GM12878 (cell line): ENCODE data around the gene IL16. TPM values are rescaled to one million over a fixed set of nuclear protein-coding genes. Genes with fewer than 3 reads are reported as not detected.

Experiments used
- ATAC-seq: fragments of 200-7000 bp; cut with Tn5 transposase; 3 replicates; pipeline ENCODE4 v1.9.1; 2020; ENCODE audit warnings: mild to moderate bottlenecking, moderate library complexity
- BruUV-seq: library from RNA; stranded (reverse); fragments of 400-500 nt; replicated peaks from 2 replicates; lab custom pipeline; 2021; lab: Mats Ljungman, UMichigan
- CTCF ChIA-PET: fragments of 300-600 bp; sonication (Branson Sonifier 250); formaldehyde crosslinking; extraction: SDS; loops from one replicate; lab custom pipeline; 2021; ENCODE audit warnings: inconsistent platforms; lab: Yijun Ruan, JAX
- POLR2A ChIA-PET: fragments of 350-600 bp; formaldehyde crosslinking; extraction: SDS; loops from one replicate; lab custom pipeline; 2021; ENCODE audit warnings: inconsistent platforms; lab: Charles Lee
- RAD21 ChIA-PET: fragments of 300-600 bp; sonication (Branson Sonifier 250); formaldehyde crosslinking; loops from one replicate; lab custom pipeline; 2023; ENCODE audit warnings: antibody characterized with exemption; ENCODE audit not compliant: unreplicated experiment; lab: Charles Lee
- SMC1A ChIA-PET: fragments of 300-600 bp; sonication (Branson Sonifier 250); formaldehyde crosslinking; loops from one replicate; lab custom pipeline; 2023; ENCODE audit not compliant: unreplicated experiment, uncharacterized antibody; lab: Charles Lee
- DNase-seq: peaks from one replicate; pipeline ENCODE4 v3.0.0-alpha.2; 2011; ENCODE audit warnings: low read depth, low spot score
- FAIRE-seq: peaks from 3 replicates; lab custom pipeline; 2011; peaks lifted over from hg19 to GRCh38; lab: Jason Lieb, UNC
- H2AFZ ChIP-seq: 2 replicates; pipeline ENCODE4 v1.6.0; 2011; ENCODE audit warnings: low read depth, low read length, control low read depth; ENCODE audit not compliant: control insufficient read depth
- H3K27ac ChIP-seq: 2 replicates; pipeline ENCODE4 v1.5.1; 2011; ENCODE audit warnings: control low read depth; ENCODE audit not compliant: control insufficient read depth, insufficient read depth
- H3K27me3 ChIP-seq, 2 experiments: replicated peaks in 1 of 2; 2 replicates each; pipeline versions ENCODE4 v1.6.0 to v1.6.1; 2011; ENCODE audit warnings: low read length in 1 of 2; ENCODE audit not compliant: control insufficient read depth in 2 of 2, insufficient read depth in 2 of 2
- H3K36me3 ChIP-seq, 2 experiments: 2 replicates each; pipeline ENCODE4 v1.5.1; 2011; ENCODE audit warnings: low read length in 1 of 2; ENCODE audit not compliant: control insufficient read depth in 2 of 2, insufficient read depth in 2 of 2
- H3K4me1 ChIP-seq: 2 replicates; pipeline ENCODE4 v1.6.1; 2011; ENCODE audit warnings: mild to moderate bottlenecking, low read length, moderate library complexity, mixed read lengths; ENCODE audit not compliant: control insufficient read depth, insufficient read depth
- H3K4me2 ChIP-seq: 2 replicates; pipeline ENCODE4 v1.6.0; 2011; ENCODE audit warnings: control low read depth; ENCODE audit not compliant: control insufficient read depth, insufficient read depth
- H3K4me3 ChIP-seq: fragments of 200-600 bp; sonication (generic); 2 replicates; pipeline ENCODE4 v1.5.1; 2016
- H3K79me2 ChIP-seq: 2 replicates; pipeline ENCODE4 v1.6.0; 2011; ENCODE audit warnings: low read length; ENCODE audit not compliant: control insufficient read depth, insufficient read depth
- H3K9ac ChIP-seq: 2 replicates; pipeline ENCODE4 v1.8.0; 2011; ENCODE audit warnings: low read length, control low read depth, mixed read lengths; ENCODE audit not compliant: control insufficient read depth, insufficient read depth
- H3K9me3 ChIP-seq: replicated peaks from 3 replicates; pipeline ENCODE4 v1.5.1; 2011; ENCODE audit warnings: mild to moderate bottlenecking, low read length; ENCODE audit not compliant: control insufficient read depth, insufficient read depth
- H4K20me1 ChIP-seq: 2 replicates; pipeline ENCODE4 v1.6.0; 2011; ENCODE audit not compliant: control insufficient read depth, insufficient read depth
- ATF7 ChIP-seq: fragments of 450-650 bp; IDR thresholded peaks from 2 replicates; pipeline ENCODE4 v1.6.1; 2016; ENCODE audit warnings: low read depth, mild to moderate bottlenecking
- BMI1 ChIP-seq: fragments of 450-650 bp; IDR thresholded peaks from 2 replicates; pipeline ENCODE4 v1.6.1; 2016; ENCODE audit warnings: mild to moderate bottlenecking, moderate library complexity, borderline replicate concordance
- CEBPB ChIP-seq, 2 experiments: fragments of 150-350 bp in 1 of 2; IDR thresholded peaks; 2 replicates each; pipeline ENCODE4 v1.6.1; 2012 to 2014; ENCODE audit warnings: low read depth in 2 of 2, low read length in 2 of 2, borderline replicate concordance in 1 of 2, inconsistent platforms in 1 of 2
- E2F8 ChIP-seq: fragments of 450-650 bp; IDR thresholded peaks from 2 replicates; pipeline ENCODE4 v1.6.1; 2018; ENCODE audit warnings: mild to moderate bottlenecking, low read depth, moderate library complexity; ENCODE audit not compliant: partially characterized antibody
- E4F1 ChIP-seq: fragments of 450-650 bp; IDR thresholded peaks from 2 replicates; pipeline ENCODE4 v1.6.1; 2018; ENCODE audit warnings: borderline replicate concordance, mild to moderate bottlenecking; ENCODE audit not compliant: partially characterized antibody
- HDAC2 ChIP-seq: fragments of 200-600 bp; sonication (generic); IDR thresholded peaks from 2 replicates; pipeline ENCODE4 v1.6.1; 2017
- HDAC6 ChIP-seq: fragments of 200-600 bp; sonication (generic); IDR thresholded peaks from one replicate; pipeline ENCODE4 v1.8.0; 2017; ENCODE audit warnings: antibody characterized with exemption; ENCODE audit not compliant: unreplicated experiment
- HDGF ChIP-seq: fragments of 450-650 bp; IDR thresholded peaks from 2 replicates; pipeline ENCODE4 v1.6.1; 2016; ENCODE audit warnings: antibody characterized with exemption
- IKZF2 ChIP-seq, 2 experiments: fragments of 450-650 bp; IDR thresholded peaks; 2 replicates each; pipeline ENCODE4 v1.6.1; 2017; ENCODE audit warnings: mild to moderate bottlenecking in 2 of 2, moderate library complexity in 2 of 2
- IRF4 ChIP-seq: IDR thresholded peaks from 2 replicates; pipeline ENCODE4 v1.6.1; 2011; ENCODE audit warnings: low read depth, low read length
- JUNB ChIP-seq: IDR thresholded peaks from 2 replicates; pipeline ENCODE4 v1.6.1; 2016; ENCODE audit warnings: antibody characterized with exemption, mild to moderate bottlenecking
- KLF5 ChIP-seq: fragments of 450-650 bp; IDR thresholded peaks from 2 replicates; pipeline ENCODE4 v1.6.1; 2014; ENCODE audit warnings: mild to moderate bottlenecking; ENCODE audit not compliant: partially characterized antibody
- MEF2B ChIP-seq: fragments of 450-650 bp; IDR thresholded peaks from 2 replicates; pipeline ENCODE4 v1.6.1; 2018; ENCODE audit warnings: mild to moderate bottlenecking, moderate library complexity; ENCODE audit not compliant: partially characterized antibody, poor library complexity, severe bottlenecking
- NBN ChIP-seq: fragments of 450-650 bp; IDR thresholded peaks from 2 replicates; pipeline ENCODE4 v1.6.1; 2016
- NFIC ChIP-seq: IDR thresholded peaks from 2 replicates; pipeline ENCODE4 v1.6.1; 2012; ENCODE audit warnings: low read depth, mild to moderate bottlenecking, inconsistent platforms, low read length, moderate library complexity
- NR2C2 ChIP-seq: IDR thresholded peaks from 2 replicates; pipeline ENCODE4 v1.6.1; 2011; ENCODE audit warnings: borderline replicate concordance, low read depth; ENCODE audit not compliant: control insufficient read depth, insufficient read length
- PAX8 ChIP-seq: fragments of 450-650 bp; IDR thresholded peaks from 2 replicates; pipeline ENCODE4 v1.6.1; 2017; ENCODE audit warnings: mild to moderate bottlenecking, moderate library complexity
- RFX5 ChIP-seq: IDR thresholded peaks from 2 replicates; pipeline ENCODE4 v1.6.1; 2011; ENCODE audit warnings: low read depth, low read length, improper control_type of control experiment
- SMAD5 ChIP-seq: IDR thresholded peaks from 2 replicates; pipeline ENCODE4 v1.6.1; 2016; ENCODE audit warnings: antibody characterized with exemption, low read depth
- SREBF1 ChIP-seq: IDR thresholded peaks from 2 replicates; pipeline ENCODE4 v1.6.1; 2012; ENCODE audit warnings: mild to moderate bottlenecking, low read length
- TCF7 ChIP-seq: IDR thresholded peaks from 2 replicates; pipeline ENCODE4 v1.6.1; 2014; ENCODE audit warnings: antibody characterized with exemption, borderline replicate concordance
- ZZZ3 ChIP-seq: IDR thresholded peaks from 2 replicates; pipeline ENCODE4 v1.6.1; 2011; ENCODE audit warnings: low read depth; ENCODE audit not compliant: control insufficient read depth, insufficient read length
- WGBS: methylation state at CpG from one replicate; pipeline ENCODE4 v1.1.6; 2016; ENCODE audit warnings: low lambda C conversion rate; ENCODE audit not compliant: insufficient replicate concordance, insufficient coverage; ENCODE audit errors: missing lambda C conversion rate; 5-methylcytosine and 5-hydroxymethylcytosine counted together
- in situ Hi-C: fragments of 300-500 bp; cut with MboI; formaldehyde crosslinking; loops from 9 replicates; pipeline ENCODE4 v1.14.3; 2018; ENCODE audit warnings: mixed read lengths
- intact Hi-C: fragments of 100-400 bp; cut with micrococcal nuclease; formaldehyde crosslinking; loops from one replicate; pipeline ENCODE4 v1.14.2; 2022; ENCODE audit not compliant: unreplicated experiment
- polyA plus RNA-seq, 11 experiments: library from polyadenylated mRNA; depleted of rRNA in 4 of 11; unstranded in 6 of 11; stranded (reverse) in 5 of 11; fragments of >200 nt; fragmentation: Nextera tagmentation in 4 of 11; fragmentation: Illumina TruSeq in 1 of 11; extraction: Ambion mirVana in 4 of 11; extraction: Trizol in 1 of 11; gene quantifications; 1 replicate in 1 of 11; 2 replicates in 10 of 11; pipeline versions ENCODE4 v1.2.1 to v1.2.3, GENCODE V29; 2011 to 2016; ENCODE audit warnings: inconsistent platforms in 2 of 11, missing spikeins in 2 of 11, low read depth in 1 of 11
- total RNA-seq, 4 experiments: library from RNA; depleted of rRNA in 3 of 4; stranded (reverse); fragments of >200 nt in 3 of 4; fragmentation: Illumina TruSeq in 1 of 4; extraction: Trizol in 1 of 4; gene quantifications; 2 replicates each; pipeline versions ENCODE4 v1.2.1 to v1.2.3, GENCODE V29; 2013 to 2021

IL16 gene
- total and polyA plus RNA-seq, 10 of the 15 experiments (the other 5 are each of a cell fraction or from before 2014, with no cell fraction given) = 21.7 to 206 (median 44.5) TPM

GRCh38 chr15:81315452-81316175, 118.9 kb downstream of the IL16 start:
- H3K36me3 ChIP-seq = peaks cover 2 to 21% of the 10 kb centered on the region in 2 experiments; a peak in 3 of 4 replicates
- FAIRE-seq = no peak
- ChIA-PET POLR2A (interaction anchor here (0.6 to 1.6 kb wide), 6 partner anchors 10 to 36 kb away, joined by 3 to 11 read pairs (median 5); no protein-coding TSS in a partner anchor), SMC1A (no interaction called here), RAD21 (interaction anchor here (1.7 kb wide), 1 partner anchor 12 kb away, joined by 6 read pairs; no protein-coding TSS in a partner anchor), CTCF (no interaction called here)
- H3K27me3 ChIP-seq = no peaks in the 10 kb centered on the region
- peak overlapping the region; percentile 64 for H3K27ac ChIP-seq
- DNase-seq = no peak
- peak; percentile 65 for ATAC-seq
- H2AFZ ChIP-seq = peak overlapping the region; percentile 10; the same call in 1 of the 2 replicates
- H3K9me3 ChIP-seq = no peaks in the 10 kb centered on the region
- peak overlapping the region; percentile 63 for H3K4me2 ChIP-seq
- 53% methylated on average over 14 of the region's 14 CpGs for WGBS
- H4K20me1 ChIP-seq = no peaks in the 10 kb centered on the region
- in situ Hi-C loops (no loop called here), intact Hi-C loops (no loop called here)
- BruUV-seq = no TSS peak
- H3K4me3 ChIP-seq = no peak overlapping the region
- no peak overlapping the region for H3K9ac ChIP-seq
- H3K79me2 ChIP-seq = no peaks in the 10 kb centered on the region
- peaks cover 47% of the 10 kb centered on the region for H3K4me1 ChIP-seq
- TF ChIP-seq E2F8 (no peak), NFIC (no peak), E4F1 (no peak), HDAC6 (no peak), HDAC2 (no peak), NBN (0 out of 2 replicates have a peak, but pooled peaks have one; percentile 41), ATF7 (no peak), CEBPB (IDR thresholded peaks at IDR 0.05; ENCODE audit: borderline replicate concordance in 1 of 2, low read depth in 2 of 2, low read length in 2 of 2) (no peak), ZZZ3 (no peak), KLF5 (no peak), SMAD5 (no peak), PAX8 (no peak), IRF4 (no peak), IKZF2 (IDR thresholded peaks at IDR 0.05) (peak in 1 of 2 experiments; percentile 25; a peak in 1 of 4 replicates), NR2C2 (no peak), SREBF1 (no peak), MEF2B (no peak), RFX5 (no peak), JUNB (no peak), TCF7 (no peak), BMI1 (no peak), HDGF (no peak)
